Liver (tissue), 3 donors: ENCODE results near the gene SPACDR.

ENCODE experiments used
- FOXA1 ChIP-seq: IDR thresholded peaks from 2 replicates; pipeline ENCODE4 v1.6.1; 2016; ENCODE audit warnings: antibody characterized with exemption
- HNF4A ChIP-seq, 2 donors: conservative IDR thresholded peaks; 2 replicates each; pipeline ENCODE4 v1.6.1; 2016; ENCODE audit warnings: antibody characterized with exemption in 2 of 2, mild to moderate bottlenecking in 2 of 2
- JUND ChIP-seq, 2 donors: IDR thresholded peaks; 2 replicates each; pipeline ENCODE4 v1.6.1; 2016; ENCODE audit warnings: antibody characterized with exemption in 2 of 2
- NR2F2 ChIP-seq: IDR thresholded peaks from 2 replicates; pipeline ENCODE4 v1.6.1; 2016; ENCODE audit warnings: antibody characterized with exemption
- RAD21 ChIP-seq, 2 donors: IDR thresholded peaks; 2 replicates each; pipeline ENCODE4 v1.6.1; 2016; ENCODE audit warnings: antibody characterized with exemption in 2 of 2, mild to moderate bottlenecking in 2 of 2
- RXRA ChIP-seq, 2 donors: IDR thresholded peaks; 2 replicates each; pipeline ENCODE4 v1.6.1; 2017 to 2018; ENCODE audit warnings: antibody characterized with exemption in 2 of 2, mild to moderate bottlenecking in 1 of 2
- SP1 ChIP-seq: IDR thresholded peaks from 2 replicates; pipeline ENCODE4 v1.6.1; 2018; ENCODE audit warnings: antibody characterized with exemption, mild to moderate bottlenecking
- TAF1 ChIP-seq: conservative IDR thresholded peaks from 2 replicates; pipeline ENCODE4 v1.6.1; 2016; ENCODE audit warnings: antibody characterized with exemption, mild to moderate bottlenecking
- YY1 ChIP-seq: IDR thresholded peaks from 2 replicates; pipeline ENCODE4 v1.6.1; 2016; ENCODE audit warnings: antibody characterized with exemption, mild to moderate bottlenecking
- TF ChIP-seq, protein P1 (sequence below): fragments of 150-350 bp; IDR thresholded peaks from 2 replicates; pipeline ENCODE4 v1.5.1; 2017; ENCODE audit warnings: improper control_type of control experiment, low read depth, low read length; ENCODE audit not compliant: missing input control
- TF ChIP-seq, protein P2 (sequence below): IDR thresholded peaks from 2 replicates; pipeline ENCODE4 v1.6.1; 2016; ENCODE audit warnings: antibody characterized with exemption, mild to moderate bottlenecking
- TF ChIP-seq, protein P3 (sequence below): IDR thresholded peaks from 2 replicates; pipeline ENCODE4 v1.6.1; 2016; ENCODE audit warnings: antibody characterized with exemption
- TF ChIP-seq, protein P4 (sequence below): IDR thresholded peaks from 2 replicates; pipeline ENCODE4 v1.6.1; 2016; ENCODE audit warnings: antibody characterized with exemption
- TF ChIP-seq, protein P5 (sequence below): IDR thresholded peaks from 2 replicates; pipeline ENCODE4 v1.6.1; 2016; ENCODE audit warnings: antibody characterized with exemption
- donor health status: healthy.
- donor health status: healthy.

DNA sequence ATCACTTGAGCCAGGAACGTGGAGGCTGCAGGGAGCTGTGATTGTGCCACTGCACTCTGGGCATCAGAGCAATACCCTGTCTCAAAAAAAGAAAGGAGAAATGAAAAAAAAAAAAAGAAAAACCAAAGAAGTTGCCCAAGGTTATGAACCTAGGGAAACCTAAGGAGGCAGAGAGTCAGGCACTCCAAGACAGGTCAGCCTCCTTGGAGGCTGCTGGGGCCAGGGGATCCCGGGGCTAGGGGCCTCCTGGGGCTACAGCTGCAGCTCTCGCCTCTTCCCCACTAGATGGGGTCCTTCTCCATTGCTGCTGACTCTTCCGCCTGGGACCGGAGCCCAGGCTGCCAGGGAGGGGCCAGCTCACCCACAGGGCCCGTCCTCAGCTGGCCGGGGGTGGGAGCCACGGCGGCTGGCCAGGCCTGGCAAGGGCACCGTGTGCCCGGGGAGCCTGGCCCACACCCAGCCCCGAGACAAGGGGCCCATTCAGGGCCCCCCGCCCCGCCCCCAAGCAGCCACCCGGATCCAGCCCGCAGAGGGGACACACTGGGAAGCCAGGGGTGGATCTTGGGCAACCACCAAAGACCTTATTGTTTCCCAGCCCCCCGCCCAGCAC lies 1.7 kb upstream of the SPACDR start:
- TF ChIP-seq, protein P1, sequence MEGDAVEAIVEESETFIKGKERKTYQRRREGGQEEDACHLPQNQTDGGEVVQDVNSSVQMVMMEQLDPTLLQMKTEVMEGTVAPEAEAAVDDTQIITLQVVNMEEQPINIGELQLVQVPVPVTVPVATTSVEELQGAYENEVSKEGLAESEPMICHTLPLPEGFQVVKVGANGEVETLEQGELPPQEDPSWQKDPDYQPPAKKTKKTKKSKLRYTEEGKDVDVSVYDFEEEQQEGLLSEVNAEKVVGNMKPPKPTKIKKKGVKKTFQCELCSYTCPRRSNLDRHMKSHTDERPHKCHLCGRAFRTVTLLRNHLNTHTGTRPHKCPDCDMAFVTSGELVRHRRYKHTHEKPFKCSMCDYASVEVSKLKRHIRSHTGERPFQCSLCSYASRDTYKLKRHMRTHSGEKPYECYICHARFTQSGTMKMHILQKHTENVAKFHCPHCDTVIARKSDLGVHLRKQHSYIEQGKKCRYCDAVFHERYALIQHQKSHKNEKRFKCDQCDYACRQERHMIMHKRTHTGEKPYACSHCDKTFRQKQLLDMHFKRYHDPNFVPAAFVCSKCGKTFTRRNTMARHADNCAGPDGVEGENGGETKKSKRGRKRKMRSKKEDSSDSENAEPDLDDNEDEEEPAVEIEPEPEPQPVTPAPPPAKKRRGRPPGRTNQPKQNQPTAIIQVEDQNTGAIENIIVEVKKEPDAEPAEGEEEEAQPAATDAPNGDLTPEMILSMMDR = peak; percentile 50
- TF ChIP-seq, protein P2, sequence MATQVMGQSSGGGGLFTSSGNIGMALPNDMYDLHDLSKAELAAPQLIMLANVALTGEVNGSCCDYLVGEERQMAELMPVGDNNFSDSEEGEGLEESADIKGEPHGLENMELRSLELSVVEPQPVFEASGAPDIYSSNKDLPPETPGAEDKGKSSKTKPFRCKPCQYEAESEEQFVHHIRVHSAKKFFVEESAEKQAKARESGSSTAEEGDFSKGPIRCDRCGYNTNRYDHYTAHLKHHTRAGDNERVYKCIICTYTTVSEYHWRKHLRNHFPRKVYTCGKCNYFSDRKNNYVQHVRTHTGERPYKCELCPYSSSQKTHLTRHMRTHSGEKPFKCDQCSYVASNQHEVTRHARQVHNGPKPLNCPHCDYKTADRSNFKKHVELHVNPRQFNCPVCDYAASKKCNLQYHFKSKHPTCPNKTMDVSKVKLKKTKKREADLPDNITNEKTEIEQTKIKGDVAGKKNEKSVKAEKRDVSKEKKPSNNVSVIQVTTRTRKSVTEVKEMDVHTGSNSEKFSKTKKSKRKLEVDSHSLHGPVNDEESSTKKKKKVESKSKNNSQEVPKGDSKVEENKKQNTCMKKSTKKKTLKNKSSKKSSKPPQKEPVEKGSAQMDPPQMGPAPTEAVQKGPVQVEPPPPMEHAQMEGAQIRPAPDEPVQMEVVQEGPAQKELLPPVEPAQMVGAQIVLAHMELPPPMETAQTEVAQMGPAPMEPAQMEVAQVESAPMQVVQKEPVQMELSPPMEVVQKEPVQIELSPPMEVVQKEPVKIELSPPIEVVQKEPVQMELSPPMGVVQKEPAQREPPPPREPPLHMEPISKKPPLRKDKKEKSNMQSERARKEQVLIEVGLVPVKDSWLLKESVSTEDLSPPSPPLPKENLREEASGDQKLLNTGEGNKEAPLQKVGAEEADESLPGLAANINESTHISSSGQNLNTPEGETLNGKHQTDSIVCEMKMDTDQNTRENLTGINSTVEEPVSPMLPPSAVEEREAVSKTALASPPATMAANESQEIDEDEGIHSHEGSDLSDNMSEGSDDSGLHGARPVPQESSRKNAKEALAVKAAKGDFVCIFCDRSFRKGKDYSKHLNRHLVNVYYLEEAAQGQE = no peak
- TF ChIP-seq TAF1 (no peak), JUND (IDR thresholded peaks at IDR 0.05) (no peak), NR2F2 (no peak), RXRA (IDR thresholded peaks at IDR 0.05) (peak in 1 of 2 donors; percentile 21), SP1 (no peak), RAD21 (IDR thresholded peaks at IDR 0.05) (peak; percentile 79 to 82), HNF4A (conservative IDR thresholded peaks at IDR 0.05) (no peak), FOXA1 (no peak), YY1 (no peak)
- TF ChIP-seq, protein P3, sequence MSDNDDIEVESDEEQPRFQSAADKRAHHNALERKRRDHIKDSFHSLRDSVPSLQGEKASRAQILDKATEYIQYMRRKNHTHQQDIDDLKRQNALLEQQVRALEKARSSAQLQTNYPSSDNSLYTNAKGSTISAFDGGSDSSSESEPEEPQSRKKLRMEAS = no peak
- TF ChIP-seq, protein P4, sequence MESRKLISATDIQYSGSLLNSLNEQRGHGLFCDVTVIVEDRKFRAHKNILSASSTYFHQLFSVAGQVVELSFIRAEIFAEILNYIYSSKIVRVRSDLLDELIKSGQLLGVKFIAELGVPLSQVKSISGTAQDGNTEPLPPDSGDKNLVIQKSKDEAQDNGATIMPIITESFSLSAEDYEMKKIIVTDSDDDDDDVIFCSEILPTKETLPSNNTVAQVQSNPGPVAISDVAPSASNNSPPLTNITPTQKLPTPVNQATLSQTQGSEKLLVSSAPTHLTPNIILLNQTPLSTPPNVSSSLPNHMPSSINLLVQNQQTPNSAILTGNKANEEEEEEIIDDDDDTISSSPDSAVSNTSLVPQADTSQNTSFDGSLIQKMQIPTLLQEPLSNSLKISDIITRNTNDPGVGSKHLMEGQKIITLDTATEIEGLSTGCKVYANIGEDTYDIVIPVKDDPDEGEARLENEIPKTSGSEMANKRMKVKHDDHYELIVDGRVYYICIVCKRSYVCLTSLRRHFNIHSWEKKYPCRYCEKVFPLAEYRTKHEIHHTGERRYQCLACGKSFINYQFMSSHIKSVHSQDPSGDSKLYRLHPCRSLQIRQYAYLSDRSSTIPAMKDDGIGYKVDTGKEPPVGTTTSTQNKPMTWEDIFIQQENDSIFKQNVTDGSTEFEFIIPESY = no peak
- TF ChIP-seq, protein P5, sequence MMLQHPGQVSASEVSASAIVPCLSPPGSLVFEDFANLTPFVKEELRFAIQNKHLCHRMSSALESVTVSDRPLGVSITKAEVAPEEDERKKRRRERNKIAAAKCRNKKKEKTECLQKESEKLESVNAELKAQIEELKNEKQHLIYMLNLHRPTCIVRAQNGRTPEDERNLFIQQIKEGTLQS = no peak
